A673 (cell line): ENCODE data around the gene DLG2.

Experiments used
- CTCF ChIP-seq: fragments of 300-800, 200-600 bp; sonication (generic); conservative IDR thresholded peaks from 2 replicates; pipeline ENCODE4 v1.5.1; 2017; ENCODE audit warnings: low read depth, mild to moderate bottlenecking, antibody characterized with exemption, low read length, moderate library complexity, mixed read lengths
- EZH2 ChIP-seq: fragments of 200-600 bp; sonication (generic); IDR thresholded peaks from 2 replicates; pipeline ENCODE4 v1.6.1; 2017; ENCODE audit warnings: borderline replicate concordance, low read depth, mild to moderate bottlenecking, mixed read lengths, antibody characterized with exemption, low read length; ENCODE audit not compliant: poor library complexity, severe bottlenecking

- TF ChIP-seq EZH2 (no peak), CTCF (no peak)
Observed at GRCh38 chr11:85596886-85597285, 30.3 kb downstream of the DLG2 start.
